SK-N-SH (cell line): ENCODE measurements around the gene EIF2D. TPM values are rescaled to one million over a fixed set of nuclear protein-coding genes. Genes with fewer than 3 reads are reported as not detected.

Experiments used
- ELF1 ChIP-seq: IDR thresholded peaks from 2 replicates; pipeline ENCODE4 v1.4.0; 2012
- EP300 ChIP-seq, 2 experiments: IDR thresholded peaks; 2 replicates each; pipeline versions ENCODE4 v1.4.0 to v1.6.1; 2012; ENCODE audit warnings: borderline replicate concordance in 1 of 2, low read depth in 1 of 2, low read length in 1 of 2
- EZH2phosphoT487 ChIP-seq: fragments of 200-600 bp; sonication (generic); IDR thresholded peaks from 2 replicates; pipeline ENCODE4 v1.6.1; 2017; ENCODE audit warnings: low read depth, mixed run types, mild to moderate bottlenecking, antibody characterized with exemption, moderate library complexity, borderline replicate concordance
- FOXJ3 ChIP-seq: sonication (generic); formaldehyde crosslinking; IDR thresholded peaks from 2 replicates; pipeline ENCODE4 v1.5.1; 2020; ENCODE audit warnings: mild to moderate bottlenecking, missing genetic modification reagents
- GABPA ChIP-seq: IDR thresholded peaks from 2 replicates; pipeline ENCODE4 v1.4.0; 2012; ENCODE audit warnings: low read depth, mild to moderate bottlenecking
- GATA2 ChIP-seq: sonication (generic); formaldehyde crosslinking; IDR thresholded peaks from 2 replicates; pipeline ENCODE4 v1.5.0; 2020; ENCODE audit warnings: mild to moderate bottlenecking, missing genetic modification reagents
- MAX ChIP-seq: IDR thresholded peaks from 2 replicates; pipeline ENCODE4 v1.4.0; 2012; ENCODE audit warnings: low read depth
- NRF1 ChIP-seq: IDR thresholded peaks from 2 replicates; pipeline ENCODE4 v1.6.1; 2012; ENCODE audit warnings: low read depth, mild to moderate bottlenecking, low read length
- RAD21 ChIP-seq: IDR thresholded peaks from 2 replicates; pipeline ENCODE4 v1.6.1; 2012; ENCODE audit warnings: mild to moderate bottlenecking, low read length
- RFX5 ChIP-seq: IDR thresholded peaks from 2 replicates; pipeline ENCODE4 v1.6.1; 2012; ENCODE audit warnings: mild to moderate bottlenecking, improper control_type of control experiment, low read length
- RXRA ChIP-seq: IDR thresholded peaks from 2 replicates; pipeline ENCODE4 v1.4.0; 2012; ENCODE audit warnings: low read depth, mild to moderate bottlenecking, borderline replicate concordance
- ZBTB33 ChIP-seq: IDR thresholded peaks from 2 replicates; pipeline ENCODE4 v1.4.0; 2012; ENCODE audit warnings: low read depth, borderline replicate concordance
- polyA plus RNA-seq, 3 experiments: library from polyadenylated mRNA; depleted of rRNA; stranded (reverse); fragments of >200 nt; gene quantifications; 2 replicates each; pipeline ENCODE4 v1.2.3, GENCODE V29; 2012
- TF ChIP-seq, protein P1 (sequence below): IDR thresholded peaks from 2 replicates; pipeline ENCODE4 v1.6.1; 2012; ENCODE audit warnings: mild to moderate bottlenecking, low read depth, low read length, moderate library complexity
- TF ChIP-seq, protein P2 (sequence below): fragments of 200-600 bp; sonication (generic); IDR thresholded peaks from 2 replicates; pipeline ENCODE4 v1.6.1; 2017; ENCODE audit warnings: antibody characterized with exemption, mild to moderate bottlenecking, moderate library complexity

EIF2D gene
- polyA plus RNA-seq, 1 of the 3 experiments (the other 2 are of a cell fraction), result 59.5 TPM

GRCh38 chr1:206544562-206545257 is 67.6 kb downstream of the EIF2D start (continued):
- TF ChIP-seq, protein P1, sequence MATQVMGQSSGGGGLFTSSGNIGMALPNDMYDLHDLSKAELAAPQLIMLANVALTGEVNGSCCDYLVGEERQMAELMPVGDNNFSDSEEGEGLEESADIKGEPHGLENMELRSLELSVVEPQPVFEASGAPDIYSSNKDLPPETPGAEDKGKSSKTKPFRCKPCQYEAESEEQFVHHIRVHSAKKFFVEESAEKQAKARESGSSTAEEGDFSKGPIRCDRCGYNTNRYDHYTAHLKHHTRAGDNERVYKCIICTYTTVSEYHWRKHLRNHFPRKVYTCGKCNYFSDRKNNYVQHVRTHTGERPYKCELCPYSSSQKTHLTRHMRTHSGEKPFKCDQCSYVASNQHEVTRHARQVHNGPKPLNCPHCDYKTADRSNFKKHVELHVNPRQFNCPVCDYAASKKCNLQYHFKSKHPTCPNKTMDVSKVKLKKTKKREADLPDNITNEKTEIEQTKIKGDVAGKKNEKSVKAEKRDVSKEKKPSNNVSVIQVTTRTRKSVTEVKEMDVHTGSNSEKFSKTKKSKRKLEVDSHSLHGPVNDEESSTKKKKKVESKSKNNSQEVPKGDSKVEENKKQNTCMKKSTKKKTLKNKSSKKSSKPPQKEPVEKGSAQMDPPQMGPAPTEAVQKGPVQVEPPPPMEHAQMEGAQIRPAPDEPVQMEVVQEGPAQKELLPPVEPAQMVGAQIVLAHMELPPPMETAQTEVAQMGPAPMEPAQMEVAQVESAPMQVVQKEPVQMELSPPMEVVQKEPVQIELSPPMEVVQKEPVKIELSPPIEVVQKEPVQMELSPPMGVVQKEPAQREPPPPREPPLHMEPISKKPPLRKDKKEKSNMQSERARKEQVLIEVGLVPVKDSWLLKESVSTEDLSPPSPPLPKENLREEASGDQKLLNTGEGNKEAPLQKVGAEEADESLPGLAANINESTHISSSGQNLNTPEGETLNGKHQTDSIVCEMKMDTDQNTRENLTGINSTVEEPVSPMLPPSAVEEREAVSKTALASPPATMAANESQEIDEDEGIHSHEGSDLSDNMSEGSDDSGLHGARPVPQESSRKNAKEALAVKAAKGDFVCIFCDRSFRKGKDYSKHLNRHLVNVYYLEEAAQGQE, result no peak
- no peak for TF ChIP-seq RFX5
- TF ChIP-seq EZH2phosphoT487, result no peak
- TF ChIP-seq RAD21, result peak; percentile 73
- TF ChIP-seq GABPA, result no peak
- TF ChIP-seq GATA2, result no peak
- TF ChIP-seq ELF1, result no peak
- TF ChIP-seq, protein P2, sequence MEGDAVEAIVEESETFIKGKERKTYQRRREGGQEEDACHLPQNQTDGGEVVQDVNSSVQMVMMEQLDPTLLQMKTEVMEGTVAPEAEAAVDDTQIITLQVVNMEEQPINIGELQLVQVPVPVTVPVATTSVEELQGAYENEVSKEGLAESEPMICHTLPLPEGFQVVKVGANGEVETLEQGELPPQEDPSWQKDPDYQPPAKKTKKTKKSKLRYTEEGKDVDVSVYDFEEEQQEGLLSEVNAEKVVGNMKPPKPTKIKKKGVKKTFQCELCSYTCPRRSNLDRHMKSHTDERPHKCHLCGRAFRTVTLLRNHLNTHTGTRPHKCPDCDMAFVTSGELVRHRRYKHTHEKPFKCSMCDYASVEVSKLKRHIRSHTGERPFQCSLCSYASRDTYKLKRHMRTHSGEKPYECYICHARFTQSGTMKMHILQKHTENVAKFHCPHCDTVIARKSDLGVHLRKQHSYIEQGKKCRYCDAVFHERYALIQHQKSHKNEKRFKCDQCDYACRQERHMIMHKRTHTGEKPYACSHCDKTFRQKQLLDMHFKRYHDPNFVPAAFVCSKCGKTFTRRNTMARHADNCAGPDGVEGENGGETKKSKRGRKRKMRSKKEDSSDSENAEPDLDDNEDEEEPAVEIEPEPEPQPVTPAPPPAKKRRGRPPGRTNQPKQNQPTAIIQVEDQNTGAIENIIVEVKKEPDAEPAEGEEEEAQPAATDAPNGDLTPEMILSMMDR, result peak; percentile 86
- TF ChIP-seq ZBTB33, result no peak
- no peak for TF ChIP-seq EP300 (IDR thresholded peaks at IDR 0.05; ENCODE audit: borderline replicate concordance in 1 of 2, low read depth in 1 of 2, low read length in 1 of 2)
- no peak for TF ChIP-seq RXRA
- peak; percentile 96 for TF ChIP-seq MAX
- no peak for TF ChIP-seq NRF1
- TF ChIP-seq FOXJ3 (CRISPR knock-in tag), result no peak

Other genes with a start within 250 kb of the EIF2D start
- 14.2 and 14.5 TPM in 2 replicates for gene IKBKE, start 142.0 kb downstream of the EIF2D start, polyA plus RNA-seq (2012; rRNA removed)
- 1.7 and 2.2 TPM in 2 replicates for gene RASSF5, start 104.9 kb downstream of the EIF2D start, polyA plus RNA-seq (2012; rRNA removed)
- gene DYRK3, start 23.1 kb upstream of the EIF2D start, polyA plus RNA-seq (2012; rRNA removed), result 3.6 and 5.8 TPM in 2 replicates
- gene MAPKAPK2, start 72.4 kb upstream of the EIF2D start, polyA plus RNA-seq (2012; rRNA removed), result 45.9 and 46.8 TPM in 2 replicates
- not detected in 2 replicates for gene IL19, start 158.3 kb upstream of the EIF2D start, polyA plus RNA-seq (2012; rRNA removed)
- gene IL10, start 160.0 kb upstream of the EIF2D start, polyA plus RNA-seq (2012; rRNA removed), result not detected in 2 replicates